HFFc6 (cell line): ENCODE measurements around the gene FRMD1. TPM values are rescaled to one million over a fixed set of nuclear protein-coding genes. Genes with fewer than 3 reads are reported as not detected.

ENCODE experiments used
- DNase-seq: peaks from one replicate; pipeline ENCODE4 v3.0.0-alpha.2; 2018
- H3K27ac Mint-ChIP-seq: 2 replicates; pipeline ENCODE4 v1.8.0; 2020; ENCODE audit warnings: mild to moderate bottlenecking, mixed read lengths
- H3K27me3 Mint-ChIP-seq: 2 replicates; pipeline ENCODE4 v1.8.0; 2021; ENCODE audit warnings: mild to moderate bottlenecking, moderate library complexity, mixed read lengths; ENCODE audit not compliant: insufficient read depth
- H3K36me3 Mint-ChIP-seq: 2 replicates; pipeline ENCODE4 v1.8.0; 2021; ENCODE audit warnings: low read depth, mixed read lengths
- H3K4me1 Mint-ChIP-seq: 2 replicates; pipeline ENCODE4 v1.8.0; 2020; ENCODE audit warnings: low read depth, mixed read lengths
- H3K4me3 Mint-ChIP-seq: 2 replicates; pipeline ENCODE4 v1.8.0; 2020; ENCODE audit warnings: mild to moderate bottlenecking, moderate library complexity, mixed read lengths
- H3K9me3 Mint-ChIP-seq: 2 replicates; pipeline ENCODE4 v1.8.0; 2020; ENCODE audit warnings: mild to moderate bottlenecking, mixed read lengths
- CTCF ChIP-seq: fragments of 200-600 bp; sonication (generic); IDR thresholded peaks from 2 replicates; pipeline ENCODE4 v1.5.0; 2021; ENCODE audit warnings: antibody characterized with exemption, mild to moderate bottlenecking
- total RNA-seq, 6 experiments: library from RNA; stranded (reverse); fragmentation: NEBNext Ultra II Directional; extraction: Animal tissue kit (Norgen Biotek cat#: 25700); gene quantifications; 2 replicates in 1 of 6; 3 replicates in 5 of 6; pipeline ENCODE4 v1.2.3, GENCODE V29; 2021

The FRMD1 gene
- total RNA-seq, 6 experiments from 2014 or later, result not detected

DNA sequence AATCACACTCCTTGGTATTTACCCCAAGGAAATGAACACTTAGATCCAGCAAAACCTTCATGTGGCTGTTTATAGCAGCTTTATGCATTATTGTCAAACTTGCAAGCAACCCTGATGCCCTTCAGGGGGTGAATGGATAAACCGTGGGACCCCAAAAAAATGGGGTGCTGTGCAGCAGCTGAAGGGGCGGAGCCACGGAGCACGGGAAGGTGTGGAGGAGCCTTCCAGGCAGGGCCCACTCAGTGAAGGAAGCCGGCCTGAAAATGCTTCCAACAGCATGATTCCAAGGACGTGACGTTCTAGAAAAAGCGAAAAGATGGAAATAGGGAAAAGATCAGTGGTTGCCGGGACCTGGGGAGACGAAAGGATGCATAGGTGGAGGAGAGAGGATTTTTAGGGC, 25.6 kb upstream of the FRMD1 start:
- no peak for TF ChIP-seq CTCF
- Mint-ChIP-seq H3K36me3 (no peaks in the 10 kb centered on the region), H3K9me3 (peaks cover 5% of the 10 kb centered on the region), H3K4me1 (peaks cover 10% of the 10 kb centered on the region), H3K4me3 (no peak overlapping the region), H3K27ac (no peak overlapping the region), H3K27me3 (peaks cover 10% of the 10 kb centered on the region)
- no peak for DNase-seq

DNA sequence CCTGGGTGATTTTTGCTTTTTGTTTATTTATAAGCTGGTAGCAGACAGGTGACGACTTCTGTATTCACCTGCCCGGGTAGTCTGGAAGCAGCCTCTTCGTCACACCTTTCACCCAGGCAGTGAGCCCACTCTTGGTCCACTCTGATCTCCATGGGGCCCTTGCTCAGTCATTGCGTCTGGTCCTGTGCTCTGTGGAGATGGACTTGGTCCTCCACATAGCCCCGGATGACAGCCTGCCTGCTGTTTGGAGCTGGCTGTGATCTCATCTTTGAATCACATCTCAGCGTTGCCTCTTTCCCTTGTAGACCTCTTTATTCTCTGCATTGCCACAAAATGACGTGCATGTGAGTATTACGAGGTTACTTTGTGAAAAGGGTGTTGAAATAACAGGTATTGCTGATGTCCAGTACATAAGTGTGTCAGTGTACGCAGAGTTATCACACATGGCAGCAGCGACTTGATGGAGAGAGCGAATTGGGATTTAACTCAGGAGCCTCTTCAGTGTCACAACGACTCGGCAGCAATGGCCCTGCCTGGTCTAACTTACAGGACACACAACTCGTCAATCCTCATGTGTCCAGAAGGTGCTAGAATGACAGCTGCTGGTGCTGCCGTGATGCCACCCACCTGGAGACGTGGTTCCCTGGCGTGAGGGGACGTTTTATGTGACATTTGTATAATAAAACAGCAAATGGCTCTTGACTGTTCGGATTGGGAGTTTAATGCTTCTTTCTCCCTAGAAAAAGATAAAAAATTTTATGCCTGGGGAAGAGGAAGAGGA, 24.2 kb upstream of the FRMD1 start:
- DNase-seq, result no peak
- no peak for TF ChIP-seq CTCF
- Mint-ChIP-seq H3K27ac (no peak overlapping the region), H3K27me3 (peaks cover 10% of the 10 kb centered on the region), H3K4me1 (peaks cover 10% of the 10 kb centered on the region), H3K36me3 (no peaks in the 10 kb centered on the region), H3K9me3 (peaks cover 5% of the 10 kb centered on the region), H3K4me3 (no peak overlapping the region)

GRCh38 chr6:168102315-168102985, 23.4 kb upstream of the FRMD1 start:
- H3K27me3 Mint-ChIP-seq, result peaks cover 10% of the 10 kb centered on the region
- H3K4me1 Mint-ChIP-seq, result peaks cover 10% of the 10 kb centered on the region
- peaks cover 5% of the 10 kb centered on the region for H3K9me3 Mint-ChIP-seq
- H3K4me3 Mint-ChIP-seq, result no peak overlapping the region
- no peak for TF ChIP-seq CTCF
- H3K27ac Mint-ChIP-seq, result no peak overlapping the region
- no peaks in the 10 kb centered on the region for H3K36me3 Mint-ChIP-seq
- DNase-seq, result no peak

DNA sequence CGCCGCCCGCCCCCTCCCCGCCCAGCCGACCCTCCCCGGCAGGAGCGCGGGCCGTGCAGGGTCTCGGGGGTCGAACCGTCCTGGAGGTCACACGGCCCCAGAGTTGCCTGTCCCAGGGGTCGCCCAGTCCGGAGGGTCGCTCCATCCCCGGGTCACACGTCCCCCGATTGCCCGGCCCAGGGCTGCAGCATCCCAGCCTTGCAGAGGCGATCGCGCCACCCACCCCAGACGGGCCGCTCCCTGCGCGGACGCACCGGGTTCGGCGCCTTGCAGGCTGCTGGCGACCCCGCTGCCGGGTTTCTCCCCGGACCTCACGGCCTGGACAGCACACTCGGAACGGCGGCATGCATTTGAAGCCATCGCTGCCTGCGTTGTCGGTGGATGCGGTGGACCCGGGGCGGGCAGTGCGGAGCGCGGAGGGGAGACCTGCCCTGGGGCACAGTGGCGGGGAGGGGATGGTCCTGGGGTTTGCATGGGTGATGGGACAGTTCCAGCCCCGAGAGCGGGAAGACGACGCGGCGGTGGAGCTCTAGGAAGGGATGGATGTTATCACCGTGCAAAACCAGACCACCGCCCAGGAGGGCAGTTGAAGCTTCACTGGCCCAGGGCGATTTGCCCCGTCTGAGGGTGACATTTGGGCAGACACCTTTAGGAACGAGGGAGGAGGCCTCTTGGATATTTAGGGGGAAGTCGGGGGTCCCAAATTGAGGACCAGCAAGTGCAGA, 22.7 kb upstream of the FRMD1 start:
- no peak for DNase-seq
- TF ChIP-seq CTCF, result no peak
- Mint-ChIP-seq H3K27ac (no peak overlapping the region), H3K4me1 (peaks cover 9% of the 10 kb centered on the region), H3K27me3 (peaks cover 10% of the 10 kb centered on the region), H3K4me3 (no peak overlapping the region), H3K36me3 (no peaks in the 10 kb centered on the region), H3K9me3 (peaks cover 5% of the 10 kb centered on the region)

DNA sequence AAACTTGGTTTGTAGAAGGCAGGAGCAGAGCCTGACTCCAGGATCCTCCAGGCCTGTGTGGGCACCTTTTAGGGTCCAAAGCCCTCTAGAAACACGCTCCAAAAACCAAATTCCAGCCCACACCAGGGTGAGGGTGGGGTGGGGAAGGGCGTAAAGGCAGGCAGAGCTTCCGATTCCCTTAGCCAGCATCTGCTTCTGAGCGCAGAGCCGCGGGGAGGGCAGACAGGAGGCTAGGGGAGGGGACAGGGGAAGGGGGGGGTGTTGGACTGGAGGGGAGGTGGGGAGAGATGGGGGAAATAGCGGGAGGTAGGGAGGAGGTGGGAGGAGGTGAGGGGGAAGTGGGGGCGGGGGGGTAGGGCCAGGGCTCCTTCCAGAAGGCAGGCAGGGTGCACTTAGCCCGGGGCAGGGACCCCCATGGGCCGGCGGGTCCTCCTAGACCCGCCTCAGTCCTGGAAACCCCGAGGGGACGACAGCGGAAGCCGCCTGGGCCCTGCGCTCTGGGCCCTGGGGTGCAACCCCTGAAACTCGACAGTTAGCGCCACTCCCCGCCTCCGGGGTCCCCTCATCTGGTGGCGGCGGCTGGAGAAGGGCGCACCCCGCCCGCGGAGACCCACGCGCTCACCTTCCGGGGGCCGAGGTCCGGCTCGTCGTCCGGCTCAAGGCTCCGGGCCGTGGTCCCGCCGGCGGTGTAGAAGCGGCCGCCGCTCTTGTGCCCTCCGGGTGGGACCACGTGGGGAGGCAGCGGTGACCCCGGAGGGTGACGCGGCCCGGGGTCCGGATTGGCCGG, 22.0 kb upstream of the FRMD1 start:
- H3K9me3 Mint-ChIP-seq, result peaks cover 5% of the 10 kb centered on the region
- TF ChIP-seq CTCF, result no peak
- H3K4me1 Mint-ChIP-seq, result peaks cover 2% of the 10 kb centered on the region; the same call in 1 of the 2 replicates
- peaks cover 9% of the 10 kb centered on the region for H3K27me3 Mint-ChIP-seq
- H3K36me3 Mint-ChIP-seq, result no peaks in the 10 kb centered on the region
- no peak overlapping the region for H3K27ac Mint-ChIP-seq
- no peak overlapping the region for H3K4me3 Mint-ChIP-seq
- DNase-seq, result no peak
